Middle frontal gyrus (tissue), 1 donor: Measurements from ENCODE around the gene ANKRD60.

Experiments used
- DNase-seq: peaks from one replicate; pipeline ENCODE4 v3.0.0-alpha.2; 2015; ENCODE audit warnings: low spot score; ENCODE audit errors: extremely low spot score

ANKRD60 gene

DNA sequence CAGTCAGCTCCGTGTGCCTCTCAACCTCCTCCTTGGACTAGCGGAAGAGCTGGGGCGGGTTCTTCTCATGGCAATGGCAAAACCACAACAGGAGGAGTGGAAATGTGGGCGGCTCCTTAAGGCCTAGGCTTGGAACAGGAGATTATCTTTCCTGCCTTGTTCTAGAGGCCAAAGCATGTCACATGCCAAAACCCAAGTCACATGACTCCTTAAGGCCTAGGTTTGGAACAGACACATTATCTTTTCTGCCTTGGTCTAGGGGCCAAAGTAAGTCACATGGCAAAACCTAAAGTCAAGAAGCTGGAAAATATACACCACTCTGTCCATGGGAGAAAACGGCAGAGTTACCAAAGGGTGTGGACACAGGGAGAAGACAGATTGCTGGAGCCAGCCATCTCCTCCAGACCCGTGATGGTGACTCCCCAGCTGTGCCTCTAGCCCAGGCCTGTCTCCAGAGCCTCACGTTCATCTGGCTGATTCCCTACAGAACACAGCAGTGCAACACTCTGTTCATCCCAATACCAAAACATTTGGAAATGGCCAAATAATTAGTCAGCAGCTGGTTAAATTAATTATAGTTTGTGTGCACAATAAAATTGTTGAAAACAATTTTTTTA is 34.2 kb downstream of the ANKRD60 start:
- DNase-seq, result no peak

DNA sequence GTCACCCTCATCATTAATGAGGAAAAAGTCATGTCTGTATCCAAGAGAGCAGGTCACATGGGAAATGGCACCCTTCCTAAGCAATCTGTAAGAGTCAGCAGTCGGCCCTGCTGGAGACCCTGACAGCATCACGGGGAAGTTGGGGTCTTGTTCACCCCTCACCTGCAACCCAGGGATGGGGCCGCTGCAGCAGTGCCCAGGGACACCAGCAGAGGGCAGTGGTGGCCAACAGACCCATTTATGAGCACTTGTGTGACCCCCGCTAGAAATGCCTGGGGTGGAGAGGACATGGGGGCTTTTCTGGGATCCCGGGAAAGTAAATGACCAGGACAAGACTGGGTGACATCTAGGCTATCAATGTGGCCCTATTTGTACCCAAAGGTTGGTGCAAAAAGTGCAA is 35.9 kb downstream of the ANKRD60 start:
- DNase-seq, result no peak

DNA sequence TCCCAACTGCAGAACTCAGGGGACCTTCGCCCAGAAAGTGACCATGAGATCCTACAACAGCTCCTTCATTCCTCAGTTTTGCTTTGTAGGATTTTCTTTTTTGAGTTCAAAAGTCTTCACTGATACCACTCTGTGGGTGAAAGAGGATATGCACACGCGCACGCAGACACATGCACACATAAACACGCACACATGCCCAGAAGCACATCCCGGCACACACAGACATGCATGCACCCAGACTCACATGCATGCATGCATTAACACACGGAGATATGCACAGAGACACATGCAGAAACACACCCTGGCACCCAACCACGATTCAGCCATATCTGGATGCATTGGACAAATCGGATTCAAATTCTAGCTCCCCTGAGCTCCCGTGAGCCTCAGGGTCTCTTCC is 36.4 kb downstream of the ANKRD60 start:
- DNase-seq, result no peak

DNA sequence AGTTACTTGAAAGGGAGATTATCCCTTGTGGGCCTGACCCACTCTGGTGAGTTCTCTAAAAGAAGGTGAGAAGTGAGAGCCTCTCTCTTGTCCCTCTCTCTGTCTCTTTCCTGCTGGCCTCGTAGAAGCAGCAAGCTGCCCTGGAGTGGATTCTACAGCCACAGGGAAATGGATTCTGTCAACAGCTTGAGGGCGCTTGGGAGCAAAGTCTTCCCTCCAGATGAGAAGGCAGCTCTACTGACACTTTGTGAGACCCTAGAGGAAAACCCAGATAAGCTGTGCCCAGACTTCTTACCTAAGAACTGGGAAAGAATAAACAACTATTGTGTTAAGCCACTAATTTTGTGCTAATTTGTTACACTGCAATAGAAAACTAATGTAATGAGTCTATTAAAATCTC is 39.9 kb downstream of the ANKRD60 start:
- no peak for DNase-seq

DNA sequence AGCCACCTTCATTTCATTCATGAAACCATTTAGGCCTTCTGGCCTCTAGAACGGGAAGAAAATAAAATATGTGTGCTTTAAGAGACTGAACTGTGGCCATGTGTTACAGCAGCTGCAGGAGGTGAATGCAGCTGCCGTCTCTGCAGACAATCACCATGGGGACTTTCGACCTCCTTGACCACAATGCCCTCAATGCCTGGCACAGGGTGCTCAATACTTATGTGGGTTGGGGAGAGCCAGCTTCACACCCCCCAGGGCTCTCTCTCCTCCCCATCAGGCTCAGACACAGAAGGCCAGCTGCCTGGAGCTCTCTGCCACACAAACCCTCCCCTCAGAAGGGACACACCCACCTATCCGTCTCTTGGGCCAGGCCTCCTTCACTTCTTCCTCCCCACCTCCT is 43.5 kb downstream of the ANKRD60 start:
- DNase-seq, result no peak

DNA sequence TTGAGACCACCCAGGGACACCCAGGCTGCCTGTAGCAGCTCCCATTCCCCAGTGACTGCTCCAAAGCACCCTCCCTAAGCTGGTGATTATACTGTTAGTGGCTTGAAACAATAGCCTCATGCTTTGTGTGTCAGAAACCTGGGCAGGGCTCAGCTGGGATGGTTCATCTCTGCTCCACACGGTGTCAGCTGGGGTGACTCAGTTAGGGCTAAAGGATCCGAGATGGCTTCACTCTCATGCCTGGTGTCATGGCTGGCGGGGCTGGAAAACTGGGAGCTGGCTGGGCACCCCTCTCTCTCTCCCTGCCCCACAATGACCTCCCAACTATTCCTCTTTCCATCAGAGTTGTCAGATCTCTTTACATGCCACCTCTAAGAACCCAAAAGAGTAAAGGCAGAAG is 44.4 kb downstream of the ANKRD60 start:
- DNase-seq, result no peak

DNA sequence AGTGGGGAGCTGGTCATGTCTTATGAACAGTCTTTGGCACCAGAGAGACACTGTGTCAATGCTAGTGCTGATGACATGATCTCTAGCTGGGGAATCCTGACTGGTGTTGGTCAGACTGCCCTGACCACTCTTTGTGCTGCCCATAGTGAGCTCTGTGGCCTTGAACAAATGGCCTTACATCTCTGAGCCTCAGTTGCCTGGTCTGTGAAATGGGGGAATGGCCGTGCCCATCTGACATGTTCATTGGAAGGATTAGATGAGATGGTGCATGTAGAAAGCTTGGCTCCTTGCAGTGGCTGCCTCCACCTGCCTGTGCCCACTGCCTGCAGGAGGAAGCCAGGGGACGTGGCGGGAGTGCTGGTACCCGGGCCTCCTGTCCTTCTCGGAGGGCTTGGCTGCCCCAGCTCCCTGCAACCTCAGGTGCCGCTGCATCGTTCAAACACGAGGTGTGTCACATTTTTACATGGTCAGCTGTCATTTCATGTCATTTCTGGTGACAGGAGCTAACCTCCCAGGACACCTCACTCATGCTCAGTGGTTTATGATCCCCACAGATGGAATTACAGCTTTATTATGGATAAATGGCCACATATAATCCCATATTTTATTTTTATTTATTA is 45.8 kb downstream of the ANKRD60 start:
- DNase-seq, result no peak

DNA sequence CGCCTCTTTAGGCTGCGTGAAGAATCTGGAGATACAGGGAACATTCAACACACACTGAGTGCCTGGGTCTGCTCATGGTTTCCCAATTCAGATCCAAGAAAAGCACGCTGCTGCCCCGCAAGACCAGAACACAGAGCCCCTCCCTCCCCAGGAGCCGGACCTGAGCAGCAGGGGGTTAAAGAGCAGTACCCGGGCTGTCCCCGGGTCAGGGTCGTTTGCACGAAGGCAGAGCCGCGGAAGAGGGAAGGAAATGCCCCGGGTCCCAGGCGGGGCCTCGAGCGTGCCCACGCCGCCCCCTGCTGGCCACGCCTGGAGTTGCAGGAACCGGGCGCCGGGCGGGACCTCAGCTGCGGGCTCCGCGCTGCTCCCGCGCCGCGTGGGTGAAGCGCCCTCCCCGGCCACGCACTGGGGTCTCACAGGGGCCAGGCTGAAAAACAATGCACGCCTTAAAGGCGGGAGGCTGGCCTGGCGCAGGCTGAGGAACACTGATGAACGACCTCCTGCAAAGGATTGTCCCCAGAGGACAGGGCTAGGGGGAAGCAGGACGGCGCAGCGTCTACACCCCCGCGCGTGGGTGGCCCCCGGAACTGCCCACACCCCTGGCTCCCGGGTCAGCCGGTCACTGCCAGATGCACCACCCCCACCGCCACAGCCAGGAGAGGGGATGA is 48.9 kb downstream of the ANKRD60 start:
- peak; percentile 51 for DNase-seq

DNA sequence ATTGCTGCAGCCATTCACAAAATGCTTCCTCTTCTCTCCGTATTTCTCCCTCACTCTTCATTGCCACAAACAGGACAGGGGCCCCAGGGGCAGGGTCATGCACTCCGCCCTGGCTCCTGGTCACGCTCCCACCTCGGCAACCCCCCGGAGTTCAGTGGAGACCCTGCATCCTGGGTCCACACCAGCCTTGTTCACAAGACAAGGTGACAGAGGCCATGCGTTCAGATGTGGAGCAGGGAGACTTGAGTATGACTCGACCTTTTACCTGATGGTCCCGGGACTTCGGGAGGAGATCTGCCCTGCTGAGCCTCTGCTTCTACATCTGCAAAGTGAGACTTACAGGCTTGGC is 49.4 kb downstream of the ANKRD60 start:
- no peak for DNase-seq

DNA sequence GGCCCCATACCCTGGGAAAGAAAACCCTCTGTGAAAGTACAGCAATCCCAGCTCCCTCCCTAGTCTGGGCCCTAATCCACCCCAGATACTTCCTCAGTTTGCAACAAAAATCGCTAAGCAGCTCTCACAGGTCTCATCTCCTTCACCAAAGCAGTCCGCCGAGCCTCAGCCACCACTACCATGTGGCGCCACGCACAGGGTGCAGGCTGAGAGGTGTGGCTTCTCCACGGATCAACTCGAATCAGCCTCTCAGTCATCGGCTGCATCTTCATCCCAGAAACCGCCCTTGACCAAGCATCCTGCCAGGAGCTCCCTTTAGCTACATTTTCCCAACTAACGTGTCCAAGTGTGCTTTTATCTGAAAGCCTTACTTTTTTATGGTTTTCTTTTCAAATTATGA is 50.7 kb downstream of the ANKRD60 start:
- no peak for DNase-seq

DNA sequence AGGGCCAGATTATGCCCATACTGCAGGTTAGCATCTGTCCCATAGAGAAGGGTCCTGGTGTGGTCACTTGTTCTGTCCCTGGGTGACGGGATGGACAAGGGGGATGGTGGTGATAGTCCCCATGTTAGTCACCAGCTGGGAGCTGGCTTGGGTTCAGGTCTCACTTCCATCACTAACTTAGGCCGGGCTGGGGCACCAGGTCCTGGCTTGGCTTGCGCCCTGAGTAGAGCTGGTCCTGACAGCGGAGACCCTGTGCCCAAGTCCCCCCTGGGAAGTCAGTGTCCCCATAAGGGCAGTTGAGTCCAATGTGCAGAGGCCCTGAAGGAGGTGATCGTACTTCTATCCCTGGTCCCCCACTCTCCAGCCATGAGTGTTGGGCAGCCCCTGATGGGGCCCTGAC is 52.6 kb downstream of the ANKRD60 start:
- DNase-seq, result no peak

DNA sequence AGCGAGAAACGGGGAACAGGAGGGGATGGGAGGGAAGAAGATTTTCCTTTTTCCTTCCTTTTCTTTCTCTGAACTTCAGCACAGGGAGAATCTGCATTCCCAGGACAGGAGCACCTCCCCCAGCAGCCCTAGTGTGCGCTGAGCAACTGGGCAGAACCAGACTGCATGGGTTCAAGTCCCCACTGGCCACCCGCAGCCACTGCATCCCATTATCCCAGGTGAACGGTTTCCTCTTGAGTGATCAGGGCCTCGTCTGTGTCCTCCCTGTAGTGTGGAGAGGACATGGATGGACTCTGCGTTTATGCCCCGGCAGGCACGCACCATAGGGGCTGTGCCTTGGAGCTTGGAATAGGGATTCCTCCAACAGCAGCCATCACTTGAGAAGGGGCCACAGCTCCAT is 53.0 kb downstream of the ANKRD60 start:
- DNase-seq, result no peak

DNA sequence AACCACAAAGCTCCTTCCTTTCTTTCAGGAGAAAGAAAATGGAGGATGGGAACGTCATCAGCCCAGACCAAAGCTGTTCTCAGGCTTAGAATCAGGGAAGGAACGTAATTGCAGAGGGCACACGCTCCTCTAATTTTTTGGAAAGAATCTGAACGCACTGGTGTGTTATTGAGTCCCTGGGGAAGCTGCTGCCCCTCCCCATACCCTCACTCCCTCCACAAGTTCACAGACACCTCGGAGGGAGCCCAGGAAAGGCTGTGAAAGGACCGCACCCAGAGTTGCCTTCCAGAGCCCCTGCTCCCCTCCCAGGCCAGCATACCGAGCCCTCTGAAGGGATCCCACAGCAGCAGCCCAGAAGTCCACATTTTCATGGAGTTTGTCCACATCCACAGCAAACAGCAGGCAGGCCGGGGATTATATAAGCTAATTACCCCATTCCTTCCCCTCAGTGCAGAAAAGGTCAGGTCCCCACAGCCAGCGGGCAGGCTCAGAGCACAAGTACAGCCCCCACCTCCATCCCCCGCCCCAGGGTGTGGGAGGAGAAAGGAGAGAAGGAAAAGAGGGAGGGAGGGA is 53.7 kb downstream of the ANKRD60 start:
- no peak for DNase-seq

DNA sequence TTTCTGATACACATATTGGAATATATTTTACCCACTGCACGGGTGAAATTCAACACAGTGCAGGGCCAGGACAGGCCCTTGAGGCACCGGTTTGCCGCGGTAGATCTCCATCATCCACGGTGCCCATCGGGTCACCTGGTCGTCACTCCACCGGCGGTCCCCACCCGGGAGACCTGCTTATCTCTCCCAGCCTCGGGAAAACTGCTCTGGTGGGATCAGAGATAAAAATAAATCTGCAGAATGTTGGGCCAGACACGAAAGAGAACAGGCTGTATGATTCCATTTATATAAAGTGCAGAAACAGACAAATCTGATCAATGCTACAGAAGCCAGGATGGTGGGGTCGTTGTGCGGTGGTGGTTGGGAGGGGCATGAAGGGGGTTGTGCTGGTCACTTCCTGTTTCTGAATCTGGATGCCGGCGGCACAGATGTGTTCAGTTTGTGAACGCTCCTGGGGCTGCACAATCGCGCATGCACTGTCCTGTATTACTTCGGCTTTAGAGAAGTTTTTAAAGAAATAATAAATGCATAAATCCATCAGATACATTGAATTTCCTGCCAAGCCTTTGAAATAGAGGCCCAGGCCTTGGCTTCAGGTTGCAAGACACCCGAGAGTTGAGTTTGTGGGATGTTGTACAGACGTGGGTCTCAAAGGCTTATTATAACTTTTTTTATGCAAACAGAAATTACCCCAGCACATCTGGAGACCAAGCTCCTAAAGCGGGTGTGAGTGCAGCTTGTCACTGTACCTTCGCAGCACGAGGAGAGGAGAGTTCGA is 54.3 kb downstream of the ANKRD60 start:
- DNase-seq, result no peak

DNA sequence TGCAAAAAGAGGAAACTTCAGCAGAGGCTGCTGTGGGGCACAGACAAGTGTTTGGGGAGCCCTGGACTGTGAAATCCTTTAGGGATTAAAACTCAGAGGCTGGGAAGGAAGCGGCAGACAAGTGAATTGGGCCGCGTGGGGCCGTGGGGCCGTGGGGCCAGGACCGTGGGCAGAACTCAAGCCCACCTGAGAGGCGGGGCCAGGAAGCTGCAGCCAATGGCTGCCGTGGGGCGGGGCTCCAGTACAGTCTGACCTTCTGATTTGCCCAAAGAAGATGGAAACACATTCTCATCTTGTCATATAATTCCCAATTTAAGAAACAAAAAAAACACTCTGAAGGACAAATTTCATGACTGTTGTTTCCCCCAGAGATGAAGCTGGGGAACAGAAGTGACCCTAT is 55.4 kb downstream of the ANKRD60 start:
- DNase-seq, result no peak

DNA sequence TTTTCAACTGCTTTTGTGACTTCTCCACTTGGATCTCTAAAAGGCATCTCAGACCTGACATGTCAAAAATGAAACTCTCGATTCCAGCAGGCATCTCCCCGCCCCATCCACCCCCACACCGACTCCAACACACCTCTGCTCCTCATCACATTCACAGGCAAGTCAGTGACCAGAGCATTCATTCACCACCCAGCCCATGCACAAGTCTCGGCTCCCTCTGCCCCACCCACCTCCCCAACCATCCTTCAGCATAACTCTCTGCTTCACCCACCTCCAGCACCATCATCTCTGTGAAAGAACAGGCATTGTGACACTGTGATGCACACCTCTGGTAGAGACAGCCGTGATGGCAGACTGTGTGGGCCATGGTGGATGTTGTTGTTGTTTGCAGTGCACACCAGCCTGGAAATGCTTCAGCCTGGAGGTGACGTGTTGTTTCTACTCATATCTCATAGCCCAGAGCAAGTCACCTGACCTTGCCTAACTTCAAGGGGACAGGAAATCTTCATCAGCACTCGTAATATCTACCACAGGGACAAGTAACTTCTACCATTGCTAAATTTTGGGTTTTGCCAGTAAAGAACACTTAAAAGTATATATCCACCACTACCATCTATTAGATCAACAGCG is 56.5 kb downstream of the ANKRD60 start:
- DNase-seq, result no peak

DNA sequence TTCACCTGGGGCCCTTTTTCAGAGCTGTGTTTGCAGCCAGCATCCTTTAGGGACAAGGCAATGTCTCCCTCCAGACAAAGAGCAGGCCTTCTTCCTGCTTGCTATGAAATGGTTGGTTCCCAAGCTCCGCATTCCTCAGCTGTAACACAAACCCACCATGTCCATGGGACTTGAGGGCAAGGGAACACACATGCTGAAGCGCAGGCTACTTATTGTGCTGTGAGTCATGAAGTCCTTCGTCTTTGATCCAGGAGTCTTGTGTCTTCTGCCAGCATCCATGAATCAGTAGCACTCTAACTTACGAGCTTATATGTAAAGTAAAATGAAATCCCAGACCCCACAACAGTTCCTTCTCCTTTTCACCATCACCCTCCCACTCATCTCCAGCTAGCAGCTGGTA is 59.0 kb downstream of the ANKRD60 start:
- DNase-seq, result no peak

DNA sequence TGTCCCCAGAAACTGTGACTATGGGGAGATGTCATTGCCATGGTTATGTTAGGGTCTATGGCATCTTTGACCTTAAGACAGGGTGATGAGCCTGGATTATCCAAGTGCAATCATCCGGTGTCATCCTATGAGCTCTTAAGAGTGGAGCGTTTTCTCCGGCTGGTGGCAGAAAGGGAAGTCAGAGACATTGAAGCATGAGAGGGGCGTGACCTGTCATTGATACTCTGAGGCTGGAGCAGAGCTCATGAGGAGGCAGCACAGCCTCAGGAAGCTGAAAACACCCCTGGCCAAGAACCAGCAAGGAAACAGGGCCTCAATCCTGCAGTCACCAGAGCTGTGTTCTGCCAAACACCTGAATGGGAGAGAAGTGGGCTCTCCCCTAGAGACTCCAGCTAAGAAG is 59.6 kb downstream of the ANKRD60 start:
- no peak for DNase-seq

DNA sequence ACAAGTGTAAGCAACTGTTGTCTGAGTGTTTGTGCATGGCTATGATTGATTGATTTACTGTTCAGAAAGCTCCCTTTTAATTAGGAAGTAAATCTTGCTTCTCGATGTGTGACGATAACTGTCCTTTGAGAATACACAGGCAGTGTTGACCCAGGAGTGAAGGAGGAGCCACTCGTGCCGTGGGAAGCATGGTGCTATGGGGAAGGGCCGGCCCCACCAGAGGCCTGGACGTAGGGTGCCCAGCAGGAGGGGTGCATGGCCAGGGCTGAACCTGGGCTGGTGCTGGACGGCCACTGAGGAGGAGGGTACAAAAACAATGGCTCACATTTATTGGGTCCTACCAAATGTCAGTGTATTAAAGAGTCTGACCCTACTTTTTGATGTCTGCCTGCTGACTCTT is 60.7 kb downstream of the ANKRD60 start:
- DNase-seq, result no peak
